Liver (tissue), 9 donors: ENCODE measurements around the gene XRCC1. TPM values are rescaled to one million over a fixed set of nuclear protein-coding genes. Genes with fewer than 3 reads are reported as not detected.

Source experiments
- DNase-seq: peaks from one replicate; pipeline ENCODE4 v3.0.0-alpha.2; 2017; ENCODE audit warnings: low spot score
- H3K27ac ChIP-seq, 2 donors: one replicate each; pipeline ENCODE4 v1.7.0; 2013; ENCODE audit warnings: inconsistent platforms in 2 of 2, low read length in 2 of 2, control low read depth in 1 of 2, low read depth in 1 of 2, mild to moderate bottlenecking in 1 of 2
- H3K27me3 ChIP-seq, 4 donors: one replicate each; pipeline versions ENCODE4 v1.6.1 to v1.7.0; 2013; ENCODE audit warnings: low read length in 3 of 4, inconsistent platforms in 1 of 4, mild to moderate bottlenecking in 1 of 4, moderate library complexity in 1 of 4; ENCODE audit not compliant: control insufficient read depth in 4 of 4, insufficient read depth in 4 of 4
- H3K36me3 ChIP-seq, 4 donors: one replicate each; pipeline versions ENCODE4 v1.6.1 to v1.7.0; 2013; ENCODE audit warnings: low read length in 3 of 4, mild to moderate bottlenecking in 3 of 4, low read depth in 1 of 4, moderate library complexity in 1 of 4; ENCODE audit not compliant: control insufficient read depth in 4 of 4, insufficient read depth in 3 of 4
- H3K4me1 ChIP-seq, 4 donors: one replicate each; pipeline versions ENCODE4 v1.6.1 to v1.7.0; 2013; ENCODE audit warnings: low read length in 3 of 4, mild to moderate bottlenecking in 3 of 4, moderate library complexity in 1 of 4; ENCODE audit not compliant: control insufficient read depth in 4 of 4, insufficient read depth in 4 of 4
- H3K4me3 ChIP-seq, 3 donors: one replicate each; pipeline versions ENCODE4 v1.6.1 to v1.7.0; 2013; ENCODE audit warnings: low read length in 3 of 3, control low read depth in 1 of 3, low read depth in 1 of 3, mild to moderate bottlenecking in 1 of 3
- H3K9ac ChIP-seq, 2 donors: one replicate each; pipeline ENCODE4 v1.7.0; 2013; ENCODE audit warnings: low read length in 2 of 2, mild to moderate bottlenecking in 2 of 2, moderate library complexity in 2 of 2, control low read depth in 1 of 2, low read depth in 1 of 2
- H3K9me3 ChIP-seq, 4 donors: one replicate each; pipeline versions ENCODE4 v1.6.1 to v1.7.0; 2013; ENCODE audit warnings: low read length in 3 of 4; ENCODE audit not compliant: control insufficient read depth in 4 of 4
- EGR1 ChIP-seq, 2 donors: IDR thresholded peaks; 2 replicates each; pipeline ENCODE4 v1.6.1; 2016 to 2018; ENCODE audit warnings: antibody characterized with exemption in 2 of 2, low read depth in 2 of 2
- FOXA1 ChIP-seq: IDR thresholded peaks from 2 replicates; pipeline ENCODE4 v1.6.1; 2016; ENCODE audit warnings: antibody characterized with exemption
- FOXA2 ChIP-seq: IDR thresholded peaks from 2 replicates; pipeline ENCODE4 v1.6.1; 2016; ENCODE audit warnings: antibody characterized with exemption
- GABPA ChIP-seq, 2 donors: IDR thresholded peaks in 1 of 2; conservative IDR thresholded peaks in 1 of 2; 2 replicates each; pipeline ENCODE4 v1.6.1; 2016; ENCODE audit warnings: antibody characterized with exemption in 2 of 2, mild to moderate bottlenecking in 1 of 2, moderate library complexity in 1 of 2
- HNF4A ChIP-seq, 2 donors: conservative IDR thresholded peaks; 2 replicates each; pipeline ENCODE4 v1.6.1; 2016; ENCODE audit warnings: antibody characterized with exemption in 2 of 2, mild to moderate bottlenecking in 2 of 2
- HNF4G ChIP-seq: IDR thresholded peaks from 2 replicates; pipeline ENCODE4 v1.6.1; 2016; ENCODE audit warnings: antibody characterized with exemption
- JUND ChIP-seq, 2 donors: IDR thresholded peaks; 2 replicates each; pipeline ENCODE4 v1.6.1; 2016; ENCODE audit warnings: antibody characterized with exemption in 2 of 2
- MAX ChIP-seq: IDR thresholded peaks from 2 replicates; pipeline ENCODE4 v1.6.1; 2016; ENCODE audit warnings: antibody characterized with exemption
- NR2F2 ChIP-seq: IDR thresholded peaks from 2 replicates; pipeline ENCODE4 v1.6.1; 2016; ENCODE audit warnings: antibody characterized with exemption
- RAD21 ChIP-seq, 2 donors: IDR thresholded peaks; 2 replicates each; pipeline ENCODE4 v1.6.1; 2016; ENCODE audit warnings: antibody characterized with exemption in 2 of 2, mild to moderate bottlenecking in 2 of 2
- REST ChIP-seq: IDR thresholded peaks from 2 replicates; pipeline ENCODE4 v1.6.1; 2016; ENCODE audit warnings: antibody characterized with exemption, mild to moderate bottlenecking
- RXRA ChIP-seq, 2 donors: IDR thresholded peaks; 2 replicates each; pipeline ENCODE4 v1.6.1; 2017 to 2018; ENCODE audit warnings: antibody characterized with exemption in 2 of 2, mild to moderate bottlenecking in 1 of 2
- SP1 ChIP-seq: IDR thresholded peaks from 2 replicates; pipeline ENCODE4 v1.6.1; 2018; ENCODE audit warnings: antibody characterized with exemption, mild to moderate bottlenecking
- TAF1 ChIP-seq: conservative IDR thresholded peaks from 2 replicates; pipeline ENCODE4 v1.6.1; 2016; ENCODE audit warnings: antibody characterized with exemption, mild to moderate bottlenecking
- YY1 ChIP-seq: IDR thresholded peaks from 2 replicates; pipeline ENCODE4 v1.6.1; 2016; ENCODE audit warnings: antibody characterized with exemption, mild to moderate bottlenecking
- WGBS: extraction: QIAGEN DNeasy Blood & Tissue Kit; methylation state at CpG from one replicate; pipeline ENCODE4 v1.1.7; 2013; 5-methylcytosine and 5-hydroxymethylcytosine counted together
- polyA plus RNA-seq, 2 donors: library from polyadenylated mRNA; stranded (reverse) in 1 of 2; unstranded in 1 of 2; fragments of 200-250 nt in 1 of 2; fragments of >200 nt in 1 of 2; fragmentation: Nextera tagmentation in 1 of 2; extraction: Ambion mirVana in 1 of 2; gene quantifications; one replicate each; pipeline versions ENCODE4 v1.2.1 to v1.2.3, GENCODE V29; 2013 to 2015
- total RNA-seq, 2 donors: library from RNA; depleted of rRNA; stranded (reverse); fragments of >200 nt; gene quantifications; one replicate each; pipeline ENCODE4 v1.2.3, GENCODE V29; 2014
- TF ChIP-seq, protein P1 (sequence below): IDR thresholded peaks from 2 replicates; pipeline ENCODE4 v1.6.1; 2016; ENCODE audit warnings: antibody characterized with exemption
- TF ChIP-seq, protein P2 (sequence below): IDR thresholded peaks from 2 replicates; pipeline ENCODE4 v1.6.1; 2016; ENCODE audit warnings: antibody characterized with exemption
- TF ChIP-seq, protein P3 (sequence below): fragments of 150-350 bp; IDR thresholded peaks from 2 replicates; pipeline ENCODE4 v1.5.1; 2017; ENCODE audit warnings: improper control_type of control experiment, low read depth, low read length; ENCODE audit not compliant: missing input control
- donor health status: healthy.
- donor health status: healthy.
- donor health status: healthy.
- donor health status: healthy.
- donor health status: healthy.

XRCC1 gene
- total and polyA plus RNA-seq, 4 donors = 3.6 to 9.8 (median 4.9) TPM

DNA sequence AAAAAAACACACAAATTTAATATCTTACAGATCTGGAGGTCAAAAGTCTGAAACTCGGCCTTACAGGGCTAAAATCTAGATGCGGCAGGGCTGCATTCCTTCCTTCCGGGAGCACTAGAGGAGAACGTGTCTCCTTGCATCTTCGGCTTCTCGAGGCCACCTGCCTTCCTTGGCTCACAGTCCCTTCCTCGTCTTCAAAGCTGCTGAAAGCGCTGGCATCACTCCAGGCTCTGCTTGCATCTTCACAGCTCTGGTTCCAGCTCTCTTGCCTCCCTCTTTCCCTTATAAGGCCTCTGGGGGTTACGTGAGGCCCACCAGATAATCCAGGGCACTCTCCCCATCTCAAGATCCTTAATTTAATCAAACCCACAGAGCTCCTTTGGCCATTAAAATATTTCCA is 10.5 kb downstream of the XRCC1 start:
- Histone ChIP-seq H3K4me1 (no peaks in the 10 kb centered on the region), H3K27me3 (no peaks in the 10 kb centered on the region), H3K36me3 (peaks cover 0 to 7% (median 2%) of the 10 kb centered on the region in 4 donors), H3K9ac (no peak overlapping the region), H3K4me3 (no peak overlapping the region), H3K27ac (no peak overlapping the region), H3K9me3 (no peaks in the 10 kb centered on the region)
- no peak for DNase-seq
- 87% methylated on average over 9 of the region's 9 CpGs for WGBS
- TF ChIP-seq, protein P1, sequence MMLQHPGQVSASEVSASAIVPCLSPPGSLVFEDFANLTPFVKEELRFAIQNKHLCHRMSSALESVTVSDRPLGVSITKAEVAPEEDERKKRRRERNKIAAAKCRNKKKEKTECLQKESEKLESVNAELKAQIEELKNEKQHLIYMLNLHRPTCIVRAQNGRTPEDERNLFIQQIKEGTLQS = no peak
- TF ChIP-seq FOXA2 (no peak), YY1 (no peak), GABPA (IDR thresholded peaks at IDR 0.05 in 1 of 2, conservative IDR thresholded peaks at IDR 0.05 in 1 of 2) (no peak)
- TF ChIP-seq, protein P2, sequence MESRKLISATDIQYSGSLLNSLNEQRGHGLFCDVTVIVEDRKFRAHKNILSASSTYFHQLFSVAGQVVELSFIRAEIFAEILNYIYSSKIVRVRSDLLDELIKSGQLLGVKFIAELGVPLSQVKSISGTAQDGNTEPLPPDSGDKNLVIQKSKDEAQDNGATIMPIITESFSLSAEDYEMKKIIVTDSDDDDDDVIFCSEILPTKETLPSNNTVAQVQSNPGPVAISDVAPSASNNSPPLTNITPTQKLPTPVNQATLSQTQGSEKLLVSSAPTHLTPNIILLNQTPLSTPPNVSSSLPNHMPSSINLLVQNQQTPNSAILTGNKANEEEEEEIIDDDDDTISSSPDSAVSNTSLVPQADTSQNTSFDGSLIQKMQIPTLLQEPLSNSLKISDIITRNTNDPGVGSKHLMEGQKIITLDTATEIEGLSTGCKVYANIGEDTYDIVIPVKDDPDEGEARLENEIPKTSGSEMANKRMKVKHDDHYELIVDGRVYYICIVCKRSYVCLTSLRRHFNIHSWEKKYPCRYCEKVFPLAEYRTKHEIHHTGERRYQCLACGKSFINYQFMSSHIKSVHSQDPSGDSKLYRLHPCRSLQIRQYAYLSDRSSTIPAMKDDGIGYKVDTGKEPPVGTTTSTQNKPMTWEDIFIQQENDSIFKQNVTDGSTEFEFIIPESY = no peak

GRCh38 chr19:43563816-43564457 is 11.4 kb downstream of the XRCC1 start:
- TF ChIP-seq FOXA2 (no peak), RXRA (IDR thresholded peaks at IDR 0.05) (no peak), JUND (IDR thresholded peaks at IDR 0.05) (no peak), GABPA (IDR thresholded peaks at IDR 0.05 in 1 of 2, conservative IDR thresholded peaks at IDR 0.05 in 1 of 2) (no peak), MAX (no peak), RAD21 (IDR thresholded peaks at IDR 0.05) (no peak), SP1 (no peak), REST (no peak), TAF1 (no peak), YY1 (no peak), NR2F2 (no peak), HNF4A (conservative IDR thresholded peaks at IDR 0.05) (no peak), EGR1 (IDR thresholded peaks at IDR 0.05; ENCODE audit: low read depth in 2 of 2) (no peak), FOXA1 (no peak), HNF4G (no peak)
- TF ChIP-seq, protein P3, sequence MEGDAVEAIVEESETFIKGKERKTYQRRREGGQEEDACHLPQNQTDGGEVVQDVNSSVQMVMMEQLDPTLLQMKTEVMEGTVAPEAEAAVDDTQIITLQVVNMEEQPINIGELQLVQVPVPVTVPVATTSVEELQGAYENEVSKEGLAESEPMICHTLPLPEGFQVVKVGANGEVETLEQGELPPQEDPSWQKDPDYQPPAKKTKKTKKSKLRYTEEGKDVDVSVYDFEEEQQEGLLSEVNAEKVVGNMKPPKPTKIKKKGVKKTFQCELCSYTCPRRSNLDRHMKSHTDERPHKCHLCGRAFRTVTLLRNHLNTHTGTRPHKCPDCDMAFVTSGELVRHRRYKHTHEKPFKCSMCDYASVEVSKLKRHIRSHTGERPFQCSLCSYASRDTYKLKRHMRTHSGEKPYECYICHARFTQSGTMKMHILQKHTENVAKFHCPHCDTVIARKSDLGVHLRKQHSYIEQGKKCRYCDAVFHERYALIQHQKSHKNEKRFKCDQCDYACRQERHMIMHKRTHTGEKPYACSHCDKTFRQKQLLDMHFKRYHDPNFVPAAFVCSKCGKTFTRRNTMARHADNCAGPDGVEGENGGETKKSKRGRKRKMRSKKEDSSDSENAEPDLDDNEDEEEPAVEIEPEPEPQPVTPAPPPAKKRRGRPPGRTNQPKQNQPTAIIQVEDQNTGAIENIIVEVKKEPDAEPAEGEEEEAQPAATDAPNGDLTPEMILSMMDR = no peak
- TF ChIP-seq, protein P1 = no peak
- TF ChIP-seq, protein P2 = no peak
- no peaks in the 10 kb centered on the region for H3K9me3 ChIP-seq
- no peak overlapping the region for H3K4me3 ChIP-seq
- no peaks in the 10 kb centered on the region for H3K27me3 ChIP-seq
- 89% methylated on average over 10 of the region's 10 CpGs for WGBS
- H3K27ac ChIP-seq = peak overlapping the region in 1 of 2 donors; percentile 0
- H3K4me1 ChIP-seq = no peaks in the 10 kb centered on the region
- H3K9ac ChIP-seq = no peak overlapping the region
- DNase-seq = no peak
- H3K36me3 ChIP-seq = peaks cover 0 to 7% (median 2%) of the 10 kb centered on the region in 4 donors
